NOMO-1 (cell line): ENCODE measurements around the gene PWWP2B.

ENCODE experiments used
- DNase-seq, 2 experiments: peaks; one replicate each; lab custom pipeline; 2025; ENCODE audit not compliant: unreplicated experiment in 2 of 2; lab: John Stamatoyannopoulos, UW

PWWP2B gene

GRCh38 chr10:132465193-132465888 is 68.3 kb downstream of the PWWP2B start:
- no peak for DNase-seq

GRCh38 chr10:132465889-132466519 is 69.0 kb downstream of the PWWP2B start:
- no peak for DNase-seq

GRCh38 chr10:132466520-132467463 is 69.8 kb downstream of the PWWP2B start:
- DNase-seq, result no peak
